ENCODE results near the gene MPG. TPM values are rescaled to one million over a fixed set of nuclear protein-coding genes. Genes with fewer than 3 reads are reported as not detected.
"Not testable (repeated sequence)": the region's sequence is repeated elsewhere in the genome, so short reads cannot be mapped to it uniquely, and the experiment has no call there.

MPG gene
- 73.9 and 77.5 TPM in 2 replicates for total RNA-seq

- intact Hi-C loops (cut with micrococcal nuclease): loop anchor here (1.0 to 2.0 kb wide), 3 partner anchors 13 to 25 kb away; partner anchors contain the start of genes POLR3K and SNRNP25
- Mint-ChIP-seq H3K9me3 (no peaks in the 10 kb centered on the region), H3K36me3 (ENCODE audit: low read depth) (peaks cover 7% of the 10 kb centered on the region), H3K27ac (peak within 1 kb of the TSS; percentile 78), H3K4me3 (peak within 1 kb of the TSS; percentile 90), H3K27me3 (ENCODE audit: insufficient read depth) (peaks cover 17% of the 10 kb centered on the region), H3K4me1 (ENCODE audit: low read depth) (peaks cover 25% of the 10 kb centered on the region)
- DNase-seq (ENCODE audit: low spot score): peak; percentile 86
Measured at GRCh38 chr16:77807-78443, at the start of gene MPG. MPG (plus strand) TSS chr16:78225; CDS start chr16:78310, 85 bp downstream.

- H3K36me3 Mint-ChIP-seq (ENCODE audit: low read depth); H3K27me3 Mint-ChIP-seq (ENCODE audit: insufficient read depth); intact Hi-C loops (cut with micrococcal nuclease); H3K4me3 Mint-ChIP-seq; H3K27ac Mint-ChIP-seq; H3K4me1 Mint-ChIP-seq (ENCODE audit: low read depth); DNase-seq (ENCODE audit: low spot score); H3K9me3 Mint-ChIP-seq: not testable (repeated sequence)
Measured at GRCh38 chr16:30627-31026, 47.4 kb upstream of the MPG start.

GRCh38 chr16:33154-33876, 44.7 kb upstream of the MPG start:
- DNase-seq (ENCODE audit: low spot score); H3K27me3 Mint-ChIP-seq (ENCODE audit: insufficient read depth); H3K9me3 Mint-ChIP-seq; H3K27ac Mint-ChIP-seq; H3K4me1 Mint-ChIP-seq (ENCODE audit: low read depth); H3K36me3 Mint-ChIP-seq (ENCODE audit: low read depth); H3K4me3 Mint-ChIP-seq; intact Hi-C loops (cut with micrococcal nuclease): not testable (repeated sequence)

GRCh38 chr16:33877-34647, 44.0 kb upstream of the MPG start:
- no peaks in the 10 kb centered on the region for H3K9me3 Mint-ChIP-seq
- DNase-seq (ENCODE audit: low spot score): no peak
- H3K27me3 Mint-ChIP-seq (ENCODE audit: insufficient read depth): no peaks in the 10 kb centered on the region
- H3K36me3 Mint-ChIP-seq (ENCODE audit: low read depth): peaks cover 2% of the 10 kb centered on the region
- no peak overlapping the region for H3K4me3 Mint-ChIP-seq
- peaks cover 12% of the 10 kb centered on the region for H3K4me1 Mint-ChIP-seq (ENCODE audit: low read depth)
- no peak overlapping the region for H3K27ac Mint-ChIP-seq
- intact Hi-C loops (cut with micrococcal nuclease): no loop called here

GRCh38 chr16:34648-34987, 43.4 kb upstream of the MPG start:
- Mint-ChIP-seq H3K9me3 (no peaks in the 10 kb centered on the region), H3K27ac (no peak overlapping the region), H3K4me3 (no peak overlapping the region), H3K36me3 (ENCODE audit: low read depth) (peaks cover 2% of the 10 kb centered on the region), H3K27me3 (ENCODE audit: insufficient read depth) (no peaks in the 10 kb centered on the region), H3K4me1 (ENCODE audit: low read depth) (peaks cover 18% of the 10 kb centered on the region)
- intact Hi-C loops (cut with micrococcal nuclease): no loop called here
- no peak for DNase-seq (ENCODE audit: low spot score)

- Mint-ChIP-seq H3K27ac (no peak overlapping the region), H3K4me1 (ENCODE audit: low read depth) (peaks cover 19% of the 10 kb centered on the region), H3K36me3 (ENCODE audit: low read depth) (peaks cover 2% of the 10 kb centered on the region), H3K9me3 (no peaks in the 10 kb centered on the region), H3K4me3 (no peak overlapping the region), H3K27me3 (ENCODE audit: insufficient read depth) (no peaks in the 10 kb centered on the region)
- no peak for DNase-seq (ENCODE audit: low spot score)
- intact Hi-C loops (cut with micrococcal nuclease): no loop called here
Measured at GRCh38 chr16:35011-35677, 42.9 kb upstream of the MPG start.

- Mint-ChIP-seq H3K27me3 (ENCODE audit: insufficient read depth) (no peaks in the 10 kb centered on the region), H3K9me3 (no peaks in the 10 kb centered on the region), H3K27ac (peak overlapping the region; percentile 26), H3K4me1 (ENCODE audit: low read depth) (peaks cover 19% of the 10 kb centered on the region), H3K36me3 (ENCODE audit: low read depth) (peaks cover 2% of the 10 kb centered on the region), H3K4me3 (no peak overlapping the region)
- intact Hi-C loops (cut with micrococcal nuclease): no loop called here
- DNase-seq (ENCODE audit: low spot score): no peak
Measured at GRCh38 chr16:35678-36305, 42.2 kb upstream of the MPG start.

- Mint-ChIP-seq H3K4me3 (no peak overlapping the region), H3K9me3 (no peaks in the 10 kb centered on the region), H3K36me3 (ENCODE audit: low read depth) (peaks cover 7% of the 10 kb centered on the region), H3K27ac (peak overlapping the region; percentile 26), H3K27me3 (ENCODE audit: insufficient read depth) (no peaks in the 10 kb centered on the region), H3K4me1 (ENCODE audit: low read depth) (peaks cover 19% of the 10 kb centered on the region)
- intact Hi-C loops (cut with micrococcal nuclease): no loop called here
- no peak for DNase-seq (ENCODE audit: low spot score)
Measured at GRCh38 chr16:36336-36984, 41.6 kb upstream of the MPG start.

GRCh38 chr16:37511-37910, 40.5 kb upstream of the MPG start:
- Mint-ChIP-seq H3K27me3 (ENCODE audit: insufficient read depth) (no peaks in the 10 kb centered on the region), H3K36me3 (ENCODE audit: low read depth) (peaks cover 17% of the 10 kb centered on the region), H3K4me3 (no peak overlapping the region), H3K9me3 (no peaks in the 10 kb centered on the region), H3K27ac (no peak overlapping the region), H3K4me1 (ENCODE audit: low read depth) (peaks cover 27% of the 10 kb centered on the region)
- intact Hi-C loops (cut with micrococcal nuclease): no loop called here
- DNase-seq (ENCODE audit: low spot score): no peak

GRCh38 chr16:38206-38605, 39.8 kb upstream of the MPG start:
- H3K4me3 Mint-ChIP-seq; H3K9me3 Mint-ChIP-seq; intact Hi-C loops (cut with micrococcal nuclease); DNase-seq (ENCODE audit: low spot score); H3K27ac Mint-ChIP-seq; H3K27me3 Mint-ChIP-seq (ENCODE audit: insufficient read depth): not testable (repeated sequence)
- peaks cover 34% of the 10 kb centered on the region for H3K4me1 Mint-ChIP-seq (ENCODE audit: low read depth)
- peaks cover 24% of the 10 kb centered on the region for H3K36me3 Mint-ChIP-seq (ENCODE audit: low read depth)

- Mint-ChIP-seq H3K36me3 (ENCODE audit: low read depth) (peaks cover 31% of the 10 kb centered on the region), H3K9me3 (no peaks in the 10 kb centered on the region), H3K27ac (peak overlapping the region; percentile 23), H3K4me1 (ENCODE audit: low read depth) (peaks cover 35% of the 10 kb centered on the region), H3K4me3 (no peak overlapping the region), H3K27me3 (ENCODE audit: insufficient read depth) (no peaks in the 10 kb centered on the region)
- intact Hi-C loops (cut with micrococcal nuclease): no loop called here
- DNase-seq (ENCODE audit: low spot score): peak; percentile 46
Measured at GRCh38 chr16:38941-39892, 38.8 kb upstream of the MPG start.

All from activated T-helper 1 cell treated with anti-CD3 and anti-CD28 coated beads, Interleukin-12 subunit alpha, Interleukin-12 subunit beta, Interleukin-2, Interleukin-4 antibody, amounts not matched to agents 30 ng/mL and 10 ng/mL and 1 ng/mL, durations not matched to agents 14 hours and 24 hours and 36 hours (primary cell).